GM19043 (cell line): ENCODE results near the gene ST6GAL1.

Experiments
- ATAC-seq: cut with Tn5 transposase; IDR thresholded peaks from one replicate; pipeline ENCODE4 v1.9.1; 2021; ENCODE audit warnings: low read depth; ENCODE audit not compliant: unreplicated experiment

ST6GAL1 gene

DNA sequence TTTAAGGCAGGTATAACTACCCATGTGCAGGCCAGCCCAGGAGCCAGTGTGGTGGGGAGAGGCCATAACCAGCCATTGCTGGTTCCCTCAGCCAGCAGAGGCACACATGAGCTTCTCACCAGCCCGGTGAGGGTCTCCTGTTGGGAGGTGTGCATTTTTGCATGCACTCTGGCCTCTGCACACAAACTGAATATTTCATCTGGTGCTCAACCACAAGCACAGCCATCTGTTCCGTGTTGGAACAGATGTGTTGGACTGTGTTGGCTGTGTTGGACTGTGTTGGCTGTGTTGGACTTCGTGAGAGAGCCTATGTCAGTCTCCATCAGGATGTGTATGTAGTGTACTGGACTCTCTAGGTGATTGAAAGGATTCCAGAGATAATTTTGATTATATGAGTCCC lies 141.8 kb downstream of the ST6GAL1 start:
- no peak for ATAC-seq

- no peak for ATAC-seq
Measured at GRCh38 chr3:187072511-187072910, 142.2 kb downstream of the ST6GAL1 start.

DNA sequence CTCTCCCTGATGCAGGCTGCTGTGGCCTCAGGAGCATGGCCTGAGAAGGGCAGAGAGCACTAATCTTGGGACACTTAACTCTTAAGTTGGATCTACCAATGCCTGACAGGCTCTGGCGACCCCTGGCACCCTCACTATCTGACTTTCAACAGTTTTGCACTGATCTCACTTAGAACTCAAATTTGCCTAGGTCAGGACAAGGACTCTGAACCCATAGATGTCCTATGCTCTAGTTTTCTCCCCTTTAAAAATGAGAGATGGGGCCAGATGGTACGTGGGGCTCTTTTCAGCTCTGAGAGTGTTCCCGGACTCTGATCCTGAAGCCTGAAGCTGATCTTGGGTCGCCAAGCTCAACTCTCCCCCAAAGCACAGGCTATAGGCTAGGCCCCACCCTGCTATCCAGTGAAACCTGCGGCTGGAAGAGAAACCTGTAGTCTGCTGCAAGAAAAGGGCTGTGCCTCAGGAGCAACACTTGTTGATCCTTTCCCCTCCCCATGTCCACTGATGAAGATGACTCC lies 143.3 kb downstream of the ST6GAL1 start:
- ATAC-seq = no peak

- no peak for ATAC-seq
Measured at GRCh38 chr3:187074846-187075245, 144.5 kb downstream of the ST6GAL1 start.

- no peak for ATAC-seq
Measured at GRCh38 chr3:187076297-187076696, 146.0 kb downstream of the ST6GAL1 start.

GRCh38 chr3:187077085-187077484 lies 146.8 kb downstream of the ST6GAL1 start:
- ATAC-seq = no peak

DNA sequence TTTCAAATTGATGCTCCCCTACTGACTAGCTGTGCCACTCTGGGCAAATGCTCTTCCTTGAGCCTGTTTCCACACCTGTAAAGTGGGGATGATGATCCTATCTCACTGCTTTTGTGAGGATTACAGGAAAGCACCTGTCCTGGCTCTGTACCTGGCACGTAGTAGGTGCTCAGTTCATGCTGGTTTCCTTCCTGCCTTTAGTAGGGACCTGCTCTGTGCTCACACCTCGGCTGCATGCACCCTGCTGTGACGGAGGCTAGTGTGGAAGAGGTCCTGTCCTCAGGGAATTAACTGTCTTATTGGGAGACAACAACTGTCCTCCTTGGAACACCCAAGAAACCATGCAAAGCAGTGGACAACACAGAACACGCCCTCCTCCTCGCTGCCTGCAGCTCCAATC lies 147.2 kb downstream of the ST6GAL1 start:
- no peak for ATAC-seq

DNA sequence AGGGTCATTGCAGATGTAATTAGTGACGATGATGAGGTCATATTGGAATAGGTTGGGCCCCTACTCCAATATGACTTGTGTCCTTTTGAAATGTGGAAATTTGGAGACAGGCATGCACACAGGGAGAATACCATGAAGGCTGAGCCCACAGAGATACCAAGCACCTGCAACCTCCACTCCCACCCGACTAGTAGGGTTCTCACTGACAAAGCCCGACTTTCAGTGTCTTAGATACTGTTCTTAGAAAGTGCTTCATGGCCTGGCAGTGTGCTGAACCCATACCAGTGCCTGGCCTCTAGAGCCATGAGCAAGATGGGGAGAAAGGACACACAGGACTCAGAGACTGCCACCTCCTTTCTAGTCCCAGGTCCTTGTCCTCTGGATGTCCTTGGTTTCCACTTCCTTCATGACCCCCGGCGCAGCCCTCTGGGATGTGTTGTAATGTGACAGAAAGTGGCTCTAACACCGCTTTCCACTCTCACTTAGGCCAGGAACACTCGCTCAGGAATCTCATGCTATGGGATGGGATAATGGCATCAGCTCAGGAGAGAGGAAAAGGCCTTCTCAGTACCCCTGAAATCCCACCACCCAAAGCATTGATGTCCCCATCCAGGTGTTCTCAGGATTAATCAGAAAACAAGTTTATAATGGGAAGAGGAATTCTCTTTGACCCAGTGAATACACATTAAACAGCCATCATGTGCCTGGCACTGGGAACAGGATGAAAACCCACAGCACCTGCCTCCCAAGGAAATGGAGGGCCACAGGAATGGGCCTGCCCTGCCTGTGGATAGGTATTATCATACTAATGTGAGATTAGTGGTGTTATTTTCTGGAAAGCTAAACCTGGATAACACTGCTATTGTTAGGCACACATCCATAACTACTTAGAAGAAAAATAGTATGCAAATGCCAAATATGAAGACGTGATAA lies 149.0 kb downstream of the ST6GAL1 start:
- no peak for ATAC-seq

- no peak for ATAC-seq
Measured at GRCh38 chr3:187080799-187081450, 150.6 kb downstream of the ST6GAL1 start.

- ATAC-seq = no peak
Measured at GRCh38 chr3:187082758-187083375, 152.5 kb downstream of the ST6GAL1 start.

DNA sequence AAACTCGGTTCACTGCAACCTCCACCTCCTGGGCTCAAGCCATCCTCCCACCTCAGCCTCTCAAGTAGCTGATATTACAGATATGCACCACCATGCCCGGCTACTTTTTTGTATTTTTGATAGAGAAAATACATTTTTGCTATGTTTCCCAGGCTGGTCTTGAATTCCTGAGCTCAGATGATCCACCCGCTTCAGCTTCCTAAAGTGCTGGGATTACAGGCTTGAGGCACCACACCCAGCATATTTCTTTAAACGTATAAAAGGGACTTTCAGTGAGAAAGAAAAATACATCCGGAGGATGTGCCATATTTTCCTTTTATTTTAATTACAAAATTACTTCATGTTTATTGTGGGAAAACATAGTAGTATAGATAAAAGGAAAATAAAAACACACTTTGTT lies 153.8 kb downstream of the ST6GAL1 start:
- no peak for ATAC-seq

GRCh38 chr3:187084580-187084979 lies 154.3 kb downstream of the ST6GAL1 start:
- ATAC-seq = no peak

DNA sequence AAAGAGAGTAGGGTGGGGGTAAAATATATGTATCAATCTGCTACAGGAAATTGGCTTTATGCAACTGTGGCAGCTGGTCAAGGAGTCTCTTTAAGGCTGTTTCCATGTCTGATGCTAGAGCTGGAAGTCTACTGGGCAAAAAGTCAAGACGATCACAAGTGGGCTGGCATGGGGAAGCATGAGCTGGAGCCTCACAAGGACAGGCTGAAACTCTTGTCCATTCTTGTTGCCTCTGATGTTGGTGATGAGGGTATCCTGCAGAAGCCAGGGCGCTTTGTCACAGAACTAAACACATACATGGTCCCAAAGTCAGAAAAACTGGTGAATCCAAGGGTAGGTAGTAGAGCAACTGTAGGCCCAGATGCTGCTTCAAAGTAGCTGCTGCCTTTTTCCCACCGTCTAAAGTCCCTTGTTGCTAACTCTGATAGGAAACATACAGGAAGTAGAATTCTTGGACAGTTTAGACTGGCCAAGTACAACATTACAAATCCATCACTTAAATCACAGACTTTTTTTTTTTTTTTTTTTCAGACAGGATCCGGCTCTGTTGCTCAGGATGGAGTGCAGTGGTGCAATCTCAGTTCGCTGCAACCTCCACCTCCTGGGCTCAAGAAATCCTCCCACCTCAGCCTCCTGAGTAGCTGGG lies 154.8 kb downstream of the ST6GAL1 start:
- ATAC-seq = no peak

GRCh38 chr3:187085933-187086332 lies 155.6 kb downstream of the ST6GAL1 start:
- no peak for ATAC-seq

DNA sequence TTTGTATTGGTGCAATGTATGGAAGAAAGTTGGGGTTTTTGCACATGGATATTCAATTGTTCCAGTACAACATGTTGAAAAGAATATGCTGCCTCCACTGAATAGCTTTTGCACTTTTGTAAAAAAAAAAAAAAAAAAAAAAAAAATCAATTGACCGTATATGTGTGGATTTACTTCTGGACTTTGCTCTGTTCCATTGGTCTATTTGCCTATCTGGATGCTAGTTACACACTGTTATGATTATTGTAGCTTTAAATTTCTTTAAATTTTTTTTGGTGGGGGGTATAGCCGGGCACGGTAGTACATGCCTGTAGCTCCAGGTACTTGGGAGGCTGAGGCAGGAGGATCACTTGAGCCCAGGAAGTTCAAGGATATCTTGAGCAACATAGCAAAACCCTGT lies 156.5 kb downstream of the ST6GAL1 start:
- no peak for ATAC-seq

GRCh38 chr3:187088701-187089100 lies 158.4 kb downstream of the ST6GAL1 start:
- ATAC-seq = no peak

DNA sequence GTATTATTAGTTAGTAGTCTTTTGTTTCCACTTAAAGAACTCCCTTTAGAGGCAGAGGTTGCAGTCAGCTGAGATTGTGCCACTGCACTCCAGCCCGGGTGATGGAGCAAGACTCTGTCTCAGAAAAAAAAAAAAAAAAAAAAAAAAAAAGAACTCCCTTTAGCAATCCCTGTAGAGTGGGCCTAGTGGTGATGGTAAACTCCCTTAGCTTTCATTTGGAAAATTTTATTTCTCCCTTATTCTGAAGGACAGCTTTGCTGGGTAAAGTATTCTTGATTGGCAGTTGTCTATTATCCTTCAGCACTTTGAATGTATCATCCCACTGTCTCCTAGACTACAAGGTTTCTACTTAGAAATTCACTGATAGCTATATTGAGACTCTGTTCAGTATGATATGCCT lies 163.0 kb downstream of the ST6GAL1 start:
- ATAC-seq = no peak

DNA sequence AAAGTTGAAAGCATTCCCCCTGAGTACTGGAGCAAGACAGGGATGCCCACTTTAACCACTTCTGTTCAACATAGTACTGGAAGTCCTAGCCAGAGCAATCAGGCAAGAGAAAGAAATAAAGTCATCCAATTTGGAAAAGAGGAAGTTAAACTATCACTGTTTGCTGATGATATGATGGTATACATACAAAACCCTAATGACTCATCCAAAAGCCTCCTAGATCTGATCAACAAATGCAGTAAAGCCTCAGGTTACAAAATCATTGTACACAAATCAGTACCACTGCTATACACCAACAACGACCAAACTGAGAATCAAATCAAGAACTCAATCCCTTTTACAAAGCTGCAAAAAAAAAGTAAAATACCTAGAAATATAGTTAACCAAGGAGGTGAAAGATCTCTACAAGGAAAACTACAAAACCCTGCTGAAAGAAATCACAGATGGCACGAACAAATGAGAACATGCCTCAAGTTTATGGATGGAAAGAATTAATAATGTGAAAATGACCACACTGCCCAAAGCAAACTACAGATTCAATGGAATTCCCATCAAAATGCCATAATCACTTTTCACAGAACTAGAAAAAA lies 168.7 kb downstream of the ST6GAL1 start:
- ATAC-seq = no peak

DNA sequence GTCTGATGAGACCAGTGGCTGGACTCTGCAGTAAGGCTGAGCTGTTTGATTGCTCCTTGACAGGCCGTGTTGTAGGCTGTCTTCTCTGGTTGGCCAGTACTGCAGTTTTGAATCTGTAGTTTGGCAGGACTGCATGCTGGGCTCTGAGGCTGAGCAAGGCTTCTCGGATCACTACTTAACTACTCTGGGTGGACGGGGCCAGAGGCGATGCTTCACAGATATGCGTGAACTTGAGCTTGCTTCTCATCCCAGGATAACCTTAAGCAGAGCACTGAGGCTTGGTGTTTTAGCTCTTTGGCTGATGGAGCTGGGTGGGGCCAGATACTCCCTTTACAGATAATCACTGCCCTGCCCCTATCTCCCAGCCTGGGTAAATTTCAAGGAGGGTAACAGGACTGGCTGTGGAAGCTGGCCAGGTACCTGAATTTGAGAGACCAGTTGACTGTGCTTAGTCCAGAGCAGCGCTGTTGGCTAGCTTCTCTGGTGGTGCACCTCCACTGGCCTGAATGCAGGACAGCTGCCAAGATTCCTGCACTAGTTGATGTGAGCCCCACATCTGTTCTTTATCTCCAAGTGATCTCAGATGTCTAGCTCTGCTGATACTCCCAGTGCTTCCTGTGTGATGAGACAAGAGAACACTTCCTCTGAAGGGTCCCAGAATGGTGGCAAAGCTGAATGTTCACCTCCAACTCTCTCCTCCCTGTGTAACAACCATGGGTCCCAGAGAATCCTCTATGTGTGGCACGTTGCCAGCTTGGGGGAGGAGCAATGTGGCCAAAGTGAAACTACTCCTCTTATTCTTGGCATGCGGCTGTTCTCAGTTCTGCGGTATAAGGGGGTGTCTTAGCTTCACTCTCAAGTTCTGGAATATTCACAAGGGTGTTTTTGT lies 171.1 kb downstream of the ST6GAL1 start:
- ATAC-seq = peak; percentile 55
